Endothelial cell of umbilical vein (primary cell): Measurements from ENCODE around the gene SELL. TPM values are rescaled to one million over a fixed set of nuclear protein-coding genes. Genes with fewer than 3 reads are reported as not detected.

Source experiments
- BruUV-seq: library from RNA; stranded (reverse); fragments of 400-500 nt; replicated peaks from 2 replicates; lab custom pipeline; 2021; lab: Mats Ljungman, UMichigan
- CTCF ChIA-PET: fragments of 300-600, 350-600 bp; sonication (Branson Sonifier 250); formaldehyde crosslinking; loops from one replicate; lab custom pipeline; 2021; ENCODE audit warnings: antibody characterized with exemption, inconsistent platforms; lab: Charles Lee
- POLR2A ChIA-PET: fragments of 300-600, 350-600 bp; sonication (Branson Sonifier 250); formaldehyde crosslinking; loops from one replicate; lab custom pipeline; 2021; ENCODE audit warnings: antibody characterized with exemption, inconsistent platforms; lab: Charles Lee
- DNase-seq: peaks from one replicate; pipeline ENCODE4 v3.0.0-alpha.2; 2011; ENCODE audit warnings: low read depth, low spot score
- FAIRE-seq: peaks from 2 replicates; lab custom pipeline; 2011; peaks lifted over from hg19 to GRCh38; lab: Jason Lieb, UNC
- H2AFZ ChIP-seq: 2 replicates; pipeline ENCODE4 v1.6.0; 2012; ENCODE audit warnings: low read depth, low read length, control low read depth, inconsistent platforms
- H3K27ac ChIP-seq: 2 replicates; pipeline ENCODE4 v1.5.1; 2011; ENCODE audit warnings: low read depth, mild to moderate bottlenecking, control low read depth, low read length, moderate library complexity; ENCODE audit not compliant: insufficient read depth
- H3K27me3 ChIP-seq, 2 experiments: 2 replicates each; pipeline versions ENCODE4 v1.6.0 to v1.6.1; 2011; ENCODE audit warnings: low read length in 2 of 2, mixed read lengths in 1 of 2; ENCODE audit not compliant: control insufficient read depth in 2 of 2, insufficient read depth in 2 of 2
- H3K36me3 ChIP-seq, 2 experiments: 2 replicates in 1 of 2; 3 replicates in 1 of 2; pipeline ENCODE4 v1.5.1; 2011; ENCODE audit warnings: low read length in 2 of 2, mild to moderate bottlenecking in 1 of 2, moderate library complexity in 1 of 2; ENCODE audit not compliant: control insufficient read depth in 2 of 2, insufficient read depth in 2 of 2; ENCODE audit errors: extremely low read depth in 1 of 2
- H3K4me1 ChIP-seq: 3 replicates; pipeline ENCODE4 v1.5.1; 2011; ENCODE audit warnings: mild to moderate bottlenecking, low read length; ENCODE audit not compliant: control insufficient read depth, insufficient read depth; ENCODE audit errors: extremely low read depth
- H3K4me2 ChIP-seq: 2 replicates; pipeline ENCODE4 v1.6.1; 2011; ENCODE audit warnings: low read length, control low read depth, mixed read lengths; ENCODE audit not compliant: insufficient read depth
- H3K4me3 ChIP-seq, 3 experiments: fragments of 200-600 bp in 1 of 3; sonication (generic), shearing (Covaris generic) in 1 of 3; replicated peaks in 1 of 3; 2 replicates each; pipeline ENCODE4 v1.5.1; 2011 to 2016; ENCODE audit warnings: control low read depth in 3 of 3, low read length in 3 of 3, mild to moderate bottlenecking in 2 of 3, inconsistent platforms in 1 of 3, low read depth in 1 of 3, moderate library complexity in 1 of 3; ENCODE audit not compliant: insufficient read depth in 1 of 3
- H3K79me2 ChIP-seq: 2 replicates; pipeline ENCODE4 v1.6.0; 2012; ENCODE audit warnings: low read length, inconsistent platforms; ENCODE audit not compliant: control insufficient read depth, insufficient read depth
- H3K9ac ChIP-seq: replicated peaks from 2 replicates; pipeline ENCODE3; 2011; ENCODE audit warnings: low read length, control low read depth; ENCODE audit not compliant: insufficient read depth; ENCODE audit errors: extremely low read depth
- H3K9me1 ChIP-seq: replicated peaks from 3 replicates; pipeline ENCODE4 v1.6.0; 2011; ENCODE audit warnings: mild to moderate bottlenecking, low read length; ENCODE audit not compliant: control insufficient read depth, insufficient read depth; ENCODE audit errors: extremely low read depth
- H3K9me3 ChIP-seq: replicated peaks from 2 replicates; pipeline ENCODE4 v1.5.1; 2012; ENCODE audit warnings: low read length, inconsistent platforms; ENCODE audit not compliant: control insufficient read depth, insufficient read depth
- H4K20me1 ChIP-seq: replicated peaks from 2 replicates; pipeline ENCODE3; 2011; ENCODE audit warnings: mild to moderate bottlenecking, low read length; ENCODE audit not compliant: control insufficient read depth, insufficient read depth; ENCODE audit errors: extremely low read depth
- EZH2 ChIP-seq: IDR thresholded peaks from 2 replicates; pipeline ENCODE4 v1.6.1; 2012; ENCODE audit warnings: borderline replicate concordance, low read depth, mild to moderate bottlenecking, moderate library complexity, low read length, inconsistent platforms; ENCODE audit not compliant: severe bottlenecking
- FOS ChIP-seq: IDR thresholded peaks from 2 replicates; pipeline ENCODE4 v1.6.1; 2011; ENCODE audit warnings: mild to moderate bottlenecking, low read length, moderate library complexity, borderline replicate concordance; ENCODE audit not compliant: insufficient read depth
- GATA2 ChIP-seq: IDR thresholded peaks from 2 replicates; pipeline ENCODE4 v1.7.0; 2011; ENCODE audit warnings: low read depth, mild to moderate bottlenecking, moderate library complexity, mixed read lengths, low read length; ENCODE audit not compliant: insufficient read length, insufficient read depth
- JUN ChIP-seq: IDR thresholded peaks from 2 replicates; pipeline ENCODE4 v1.6.1; 2011; ENCODE audit warnings: borderline replicate concordance, low read depth; ENCODE audit not compliant: insufficient read length, insufficient read depth
- MYC ChIP-seq: IDR thresholded peaks from one replicate; pipeline ENCODE4 v1.6.1; 2011; ENCODE audit warnings: mild to moderate bottlenecking, low read depth, low read length
- POLR2A ChIP-seq: IDR thresholded peaks from 2 replicates; pipeline ENCODE4 v1.6.1; 2012; ENCODE audit warnings: low read depth, mild to moderate bottlenecking, control low read depth, low read length
- POLR2AphosphoS5 ChIP-seq: IDR thresholded peaks from 2 replicates; pipeline ENCODE4 v1.6.1; 2012; ENCODE audit warnings: low read depth, mild to moderate bottlenecking, control low read depth, low read length, moderate library complexity; ENCODE audit not compliant: insufficient read depth
- dilution Hi-C: fragments of 300-500 bp; cut with MboI; formaldehyde crosslinking; loops from one replicate; pipeline ENCODE4 v1.15.0; 2019; ENCODE audit warnings: low sequenced_read_pairs; ENCODE audit not compliant: extremely low pct_ligation_motif_present
- intact Hi-C: fragments of 100-400 bp; cut with micrococcal nuclease; formaldehyde crosslinking; loops from one replicate; pipeline ENCODE4 v1.10.0; 2022
- polyA plus RNA-seq, 4 experiments: library from polyadenylated mRNA; depleted of rRNA in 3 of 4; stranded (reverse) in 3 of 4; unstranded in 1 of 4; fragments of >200 nt; gene quantifications; 2 replicates each; pipeline versions ENCODE4 v1.2.1 to v1.2.3, GENCODE V29; 2011 to 2012; ENCODE audit warnings: missing spikeins in 1 of 4
- total RNA-seq: library from RNA; stranded (reverse); gene quantifications from 2 replicates; pipeline ENCODE4 v1.2.3, GENCODE V29; 2021
- TF ChIP-seq, protein P1 (sequence below): IDR thresholded peaks from 2 replicates; pipeline ENCODE4 v1.6.1; 2011; ENCODE audit not compliant: insufficient read depth, insufficient read length
- TF ChIP-seq, protein P2 (sequence below), 2 donors: IDR thresholded peaks; 1 replicate in 1 of 2; 2 replicates in 1 of 2; pipeline ENCODE4 v1.5.1; 2011; ENCODE audit warnings: low read length in 2 of 2, mild to moderate bottlenecking in 2 of 2, moderate library complexity in 2 of 2, control low read depth in 1 of 2, inconsistent platforms in 1 of 2, low read depth in 1 of 2; ENCODE audit not compliant: insufficient read depth in 1 of 2; ENCODE audit errors: extremely low read depth in 1 of 2

SELL gene
- total and polyA plus RNA-seq, 2 donors (not counting 3 experiments of a cell fraction or from before 2014, with no cell fraction given): 0.68 to 1.8 TPM

DNA sequence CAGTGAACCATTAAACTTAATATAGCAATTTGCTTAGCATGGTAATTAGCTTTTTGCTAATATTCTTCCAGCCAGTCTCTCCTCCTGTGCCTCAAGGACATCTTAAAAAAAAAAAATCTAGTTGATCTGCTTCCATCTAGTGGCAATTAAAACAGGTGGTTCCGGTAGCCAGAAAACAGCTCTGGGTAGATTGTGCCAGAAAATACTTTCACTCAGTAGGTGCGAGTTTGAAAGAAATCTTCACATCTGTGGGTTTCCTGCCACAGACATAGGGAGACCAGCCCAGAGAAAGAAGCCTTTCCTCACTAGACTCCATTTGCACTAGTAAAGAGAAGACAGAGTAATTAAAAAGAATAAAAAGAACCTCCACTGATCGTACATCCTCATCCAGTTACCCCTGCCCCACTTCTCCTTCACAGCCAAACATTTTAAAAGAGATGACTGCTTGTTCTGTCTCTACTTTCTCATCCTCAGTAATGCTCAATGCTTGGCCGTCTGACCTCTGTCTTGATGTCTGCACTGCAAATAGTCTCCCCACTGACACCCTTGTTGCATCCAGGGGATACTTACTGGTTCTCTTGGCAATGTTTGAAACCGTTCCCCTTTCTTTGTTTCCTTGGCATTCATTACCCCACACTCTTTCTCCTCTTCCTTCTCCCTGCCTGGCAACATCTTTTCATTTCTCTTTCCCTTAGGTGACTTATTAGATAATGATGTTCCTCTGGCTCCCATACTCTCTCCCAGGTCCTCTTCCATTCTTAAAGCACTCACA is 16.9 kb downstream of the SELL start:
- H3K4me1 ChIP-seq: peaks cover 5% of the 10 kb centered on the region
- no peak for FAIRE-seq
- H2AFZ ChIP-seq: no peak overlapping the region
- peak; percentile 16 for DNase-seq
- no peaks in the 10 kb centered on the region for H3K9me3 ChIP-seq
- no peaks in the 10 kb centered on the region for H3K9me1 ChIP-seq
- no peak overlapping the region for H3K4me3 ChIP-seq
- no peaks in the 10 kb centered on the region for H3K79me2 ChIP-seq
- TF ChIP-seq JUN (no peak), EZH2 (no peak), FOS (no peak), GATA2 (no peak), POLR2A (no peak), MYC (no peak), POLR2AphosphoS5 (no peak)
- TF ChIP-seq, protein P1, sequence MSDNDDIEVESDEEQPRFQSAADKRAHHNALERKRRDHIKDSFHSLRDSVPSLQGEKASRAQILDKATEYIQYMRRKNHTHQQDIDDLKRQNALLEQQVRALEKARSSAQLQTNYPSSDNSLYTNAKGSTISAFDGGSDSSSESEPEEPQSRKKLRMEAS: no peak
- TF ChIP-seq, protein P2, sequence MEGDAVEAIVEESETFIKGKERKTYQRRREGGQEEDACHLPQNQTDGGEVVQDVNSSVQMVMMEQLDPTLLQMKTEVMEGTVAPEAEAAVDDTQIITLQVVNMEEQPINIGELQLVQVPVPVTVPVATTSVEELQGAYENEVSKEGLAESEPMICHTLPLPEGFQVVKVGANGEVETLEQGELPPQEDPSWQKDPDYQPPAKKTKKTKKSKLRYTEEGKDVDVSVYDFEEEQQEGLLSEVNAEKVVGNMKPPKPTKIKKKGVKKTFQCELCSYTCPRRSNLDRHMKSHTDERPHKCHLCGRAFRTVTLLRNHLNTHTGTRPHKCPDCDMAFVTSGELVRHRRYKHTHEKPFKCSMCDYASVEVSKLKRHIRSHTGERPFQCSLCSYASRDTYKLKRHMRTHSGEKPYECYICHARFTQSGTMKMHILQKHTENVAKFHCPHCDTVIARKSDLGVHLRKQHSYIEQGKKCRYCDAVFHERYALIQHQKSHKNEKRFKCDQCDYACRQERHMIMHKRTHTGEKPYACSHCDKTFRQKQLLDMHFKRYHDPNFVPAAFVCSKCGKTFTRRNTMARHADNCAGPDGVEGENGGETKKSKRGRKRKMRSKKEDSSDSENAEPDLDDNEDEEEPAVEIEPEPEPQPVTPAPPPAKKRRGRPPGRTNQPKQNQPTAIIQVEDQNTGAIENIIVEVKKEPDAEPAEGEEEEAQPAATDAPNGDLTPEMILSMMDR (IDR thresholded peaks at IDR 0.05; ENCODE audit: extremely low read depth in 1 of 2, insufficient read depth in 1 of 2, low read depth in 1 of 2, low read length in 2 of 2): no peak
- no peaks in the 10 kb centered on the region for H3K36me3 ChIP-seq
- BruUV-seq: no TSS peak
- CTCF ChIA-PET: interaction anchor here (0.7 to 1.6 kb wide), 6 partner anchors 14 to 108 kb away, joined by 3 to 25 read pairs (median 4); partner anchors contain the start of gene F5
- POLR2A ChIA-PET: no interaction called here
- H3K4me2 ChIP-seq: no peak overlapping the region
- dilution Hi-C loops: no loop called here
- H3K27me3 ChIP-seq: no peaks in the 10 kb centered on the region
- no peak overlapping the region for H3K9ac ChIP-seq
- intact Hi-C loops: no loop called here
- H4K20me1 ChIP-seq: no peaks in the 10 kb centered on the region
- H3K27ac ChIP-seq: no peak overlapping the region
